ENCODE data around the gene EFCAB9. TPM values are rescaled to one million over a fixed set of nuclear protein-coding genes. Genes with fewer than 3 reads are reported as not detected.
A peak's percentile ranks its signal among the peaks of the same experiment; 100 is the strongest.
"Not testable (repeated sequence)": the region's sequence is repeated elsewhere in the genome, so short reads cannot be mapped to it uniquely, and the experiment has no call there.

EFCAB9 gene
- total RNA-seq (not detected), polyA plus RNA-seq (ENCODE audit: insufficient read length in 2 of 2) (not detected)
- long read RNA-seq, donor 1, result 0 reads
- long read RNA-seq, donor 2, result 0 reads
- long read RNA-seq, donor 3, result 0 reads
- long read RNA-seq, donor 4, result 0 reads

GRCh38 chr5:172193872-172194271, at the start of gene EFCAB9:
EFCAB9 (plus strand) TSS chr5:172194172; CDS start chr5:172194173, 1 bp downstream.
- Histone ChIP-seq H3K4me3 (ENCODE audit: low read depth, low read length) (no peak within 1 kb of the TSS), H3K4me1 (ENCODE audit: control insufficient read depth, insufficient read depth, low read length) (peaks cover 6% of the 10 kb centered on the region), H3K27me3 (ENCODE audit: control insufficient read depth, insufficient read depth, low read length) (no peaks in the 10 kb centered on the region), H3K27ac (ENCODE audit: low read depth, low read length) (no peak within 1 kb of the TSS), H3K36me3 (ENCODE audit: control insufficient read depth, insufficient read depth, low read length) (no peaks in the 10 kb centered on the region), H3K9me3 (ENCODE audit: control insufficient read depth, insufficient read depth, low read length) (no peaks in the 10 kb centered on the region)
- 95% methylated on average over 3 of the region's 6 CpGs for WGBS (ENCODE audit: insufficient coverage)
- DNase-seq (ENCODE audit: low read depth in 4 of 6, low spot score in 6 of 6), result no peak

GRCh38 chr5:172144291-172144815, 49.6 kb upstream of the EFCAB9 start:
- WGBS (ENCODE audit: insufficient coverage), result 70% methylated on average over 5 of the region's 10 CpGs
- Histone ChIP-seq H3K9me3 (ENCODE audit: control insufficient read depth, insufficient read depth, low read length) (no peaks in the 10 kb centered on the region), H3K27ac (ENCODE audit: low read depth, low read length) (peak overlapping the region; percentile 81), H3K4me1 (ENCODE audit: control insufficient read depth, insufficient read depth, low read length) (peaks cover 62% of the 10 kb centered on the region), H3K4me3 (ENCODE audit: low read depth, low read length) (no peak overlapping the region), H3K36me3 (ENCODE audit: control insufficient read depth, insufficient read depth, low read length) (peaks cover 15% of the 10 kb centered on the region), H3K27me3 (ENCODE audit: control insufficient read depth, insufficient read depth, low read length) (no peaks in the 10 kb centered on the region)
- peak in 2 of 6 donors; percentile 43 to 60 for DNase-seq (ENCODE audit: low read depth in 4 of 6, low spot score in 6 of 6)

GRCh38 chr5:172144931-172145869, 48.8 kb upstream of the EFCAB9 start:
- peak in 2 of 6 donors; percentile 17 to 44 for DNase-seq (ENCODE audit: low read depth in 4 of 6, low spot score in 6 of 6)

GRCh38 chr5:172145870-172146747, 47.9 kb upstream of the EFCAB9 start:
- DNase-seq (ENCODE audit: low read depth in 4 of 6, low spot score in 6 of 6), result no peak
- H3K27ac ChIP-seq (ENCODE audit: low read depth, low read length), result peak overlapping the region; percentile 26
- no peak overlapping the region for H3K4me3 ChIP-seq (ENCODE audit: low read depth, low read length)
- peaks cover 62% of the 10 kb centered on the region for H3K4me1 ChIP-seq (ENCODE audit: control insufficient read depth, insufficient read depth, low read length)
- WGBS (ENCODE audit: insufficient coverage), result 89% methylated on average over 8 of the region's 21 CpGs
- H3K27me3 ChIP-seq (ENCODE audit: control insufficient read depth, insufficient read depth, low read length), result no peaks in the 10 kb centered on the region
- H3K36me3 ChIP-seq (ENCODE audit: control insufficient read depth, insufficient read depth, low read length), result peaks cover 15% of the 10 kb centered on the region
- H3K9me3 ChIP-seq (ENCODE audit: control insufficient read depth, insufficient read depth, low read length), result no peaks in the 10 kb centered on the region

More at GRCh38 chr5:172144931-172145869, 48.8 kb upstream of the EFCAB9 start:
- Histone ChIP-seq H3K4me3 (ENCODE audit: low read depth, low read length) (no peak overlapping the region), H3K4me1 (ENCODE audit: control insufficient read depth, insufficient read depth, low read length) (peaks cover 62% of the 10 kb centered on the region), H3K9me3 (ENCODE audit: control insufficient read depth, insufficient read depth, low read length) (no peaks in the 10 kb centered on the region), H3K27me3 (ENCODE audit: control insufficient read depth, insufficient read depth, low read length) (no peaks in the 10 kb centered on the region), H3K36me3 (ENCODE audit: control insufficient read depth, insufficient read depth, low read length) (peaks cover 15% of the 10 kb centered on the region), H3K27ac (ENCODE audit: low read depth, low read length) (peak overlapping the region; percentile 81)
- 77% methylated on average over 11 of the region's 15 CpGs for WGBS (ENCODE audit: insufficient coverage)

GRCh38 chr5:172146748-172147092, 47.3 kb upstream of the EFCAB9 start:
- H3K27ac ChIP-seq (ENCODE audit: low read depth, low read length), result no peak overlapping the region
- peaks cover 60% of the 10 kb centered on the region for H3K4me1 ChIP-seq (ENCODE audit: control insufficient read depth, insufficient read depth, low read length)
- H3K27me3 ChIP-seq (ENCODE audit: control insufficient read depth, insufficient read depth, low read length), result no peaks in the 10 kb centered on the region
- peaks cover 18% of the 10 kb centered on the region for H3K36me3 ChIP-seq (ENCODE audit: control insufficient read depth, insufficient read depth, low read length)
- no peak overlapping the region for H3K4me3 ChIP-seq (ENCODE audit: low read depth, low read length)
- no peaks in the 10 kb centered on the region for H3K9me3 ChIP-seq (ENCODE audit: control insufficient read depth, insufficient read depth, low read length)
- DNase-seq (ENCODE audit: low read depth in 4 of 6, low spot score in 6 of 6), result no peak
- 89% methylated on average over 7 of the region's 9 CpGs for WGBS (ENCODE audit: insufficient coverage)

GRCh38 chr5:172147857-172148256, 46.1 kb upstream of the EFCAB9 start:
- Histone ChIP-seq H3K9me3 (ENCODE audit: control insufficient read depth, insufficient read depth, low read length) (no peaks in the 10 kb centered on the region), H3K4me3 (ENCODE audit: low read depth, low read length) (no peak overlapping the region), H3K27me3 (ENCODE audit: control insufficient read depth, insufficient read depth, low read length) (no peaks in the 10 kb centered on the region), H3K4me1 (ENCODE audit: control insufficient read depth, insufficient read depth, low read length) (peaks cover 55% of the 10 kb centered on the region), H3K36me3 (ENCODE audit: control insufficient read depth, insufficient read depth, low read length) (peaks cover 20% of the 10 kb centered on the region), H3K27ac (ENCODE audit: low read depth, low read length) (no peak overlapping the region)
- DNase-seq (ENCODE audit: low read depth in 4 of 6, low spot score in 6 of 6), result no peak
- 90% methylated on average over 10 of the region's 10 CpGs for WGBS (ENCODE audit: insufficient coverage)

GRCh38 chr5:172148381-172148780, 45.6 kb upstream of the EFCAB9 start:
- Histone ChIP-seq H3K4me3 (ENCODE audit: low read depth, low read length) (no peak overlapping the region), H3K27me3 (ENCODE audit: control insufficient read depth, insufficient read depth, low read length) (no peaks in the 10 kb centered on the region), H3K4me1 (ENCODE audit: control insufficient read depth, insufficient read depth, low read length) (peaks cover 50% of the 10 kb centered on the region), H3K36me3 (ENCODE audit: control insufficient read depth, insufficient read depth, low read length) (peaks cover 20% of the 10 kb centered on the region), H3K9me3 (ENCODE audit: control insufficient read depth, insufficient read depth, low read length) (no peaks in the 10 kb centered on the region), H3K27ac (ENCODE audit: low read depth, low read length) (no peak overlapping the region)
- DNase-seq (ENCODE audit: low read depth in 4 of 6, low spot score in 6 of 6), result no peak
- 90% methylated on average over 6 of the region's 9 CpGs for WGBS (ENCODE audit: insufficient coverage)

- WGBS (ENCODE audit: insufficient coverage), result 86% methylated on average over 2 of the region's 3 CpGs
- no peaks in the 10 kb centered on the region for H3K27me3 ChIP-seq (ENCODE audit: control insufficient read depth, insufficient read depth, low read length)
- DNase-seq (ENCODE audit: low read depth in 4 of 6, low spot score in 6 of 6), result no peak
- H3K4me1 ChIP-seq (ENCODE audit: control insufficient read depth, insufficient read depth, low read length), result peaks cover 44% of the 10 kb centered on the region
- no peak overlapping the region for H3K4me3 ChIP-seq (ENCODE audit: low read depth, low read length)
- no peak overlapping the region for H3K27ac ChIP-seq (ENCODE audit: low read depth, low read length)
- H3K9me3 ChIP-seq (ENCODE audit: control insufficient read depth, insufficient read depth, low read length), result no peaks in the 10 kb centered on the region
- peaks cover 20% of the 10 kb centered on the region for H3K36me3 ChIP-seq (ENCODE audit: control insufficient read depth, insufficient read depth, low read length)
Observed at GRCh38 chr5:172149073-172149472, 44.9 kb upstream of the EFCAB9 start.

GRCh38 chr5:172149481-172149880, 44.5 kb upstream of the EFCAB9 start:
- peaks cover 24% of the 10 kb centered on the region for H3K36me3 ChIP-seq (ENCODE audit: control insufficient read depth, insufficient read depth, low read length)
- H3K27me3 ChIP-seq (ENCODE audit: control insufficient read depth, insufficient read depth, low read length); DNase-seq (ENCODE audit: low read depth in 4 of 6, low spot score in 6 of 6); H3K9me3 ChIP-seq (ENCODE audit: control insufficient read depth, insufficient read depth, low read length); H3K4me3 ChIP-seq (ENCODE audit: low read depth, low read length); H3K27ac ChIP-seq (ENCODE audit: low read depth, low read length): not testable (repeated sequence)
- WGBS (ENCODE audit: insufficient coverage), result 78% methylated on average over 6 of the region's 11 CpGs
- H3K4me1 ChIP-seq (ENCODE audit: control insufficient read depth, insufficient read depth, low read length), result peaks cover 44% of the 10 kb centered on the region
